WTC11 (cell line): ENCODE results near the gene MED15. TPM values are rescaled to one million over a fixed set of nuclear protein-coding genes. Genes with fewer than 3 reads are reported as not detected.

Source experiments
- GTF2I ChIP-seq: fragments of 250-450 bp; sonication (Bioruptor Pico); conservative IDR thresholded peaks from 2 replicates; pipeline ENCODE4 v1.4.0; 2021; ENCODE audit warnings: mild to moderate bottlenecking
- NR3C1 ChIP-seq: sonication (generic); formaldehyde crosslinking; conservative IDR thresholded peaks from 2 replicates; pipeline ENCODE4 v1.8.1; 2023; ENCODE audit warnings: low read depth, mild to moderate bottlenecking, missing genetic modification reagents
- RELA ChIP-seq: sonication (generic); formaldehyde crosslinking; IDR thresholded peaks from 2 replicates; pipeline ENCODE4 v1.8.1; 2022; ENCODE audit warnings: missing genetic modification reagents, mild to moderate bottlenecking, borderline replicate concordance
- TCF7 ChIP-seq: sonication (generic); formaldehyde crosslinking; IDR thresholded peaks from 2 replicates; pipeline ENCODE4 v1.8.0; 2022; ENCODE audit warnings: mild to moderate bottlenecking, low read depth, missing genetic modification reagents, moderate library complexity
- TEAD1 ChIP-seq: sonication (generic); formaldehyde crosslinking; IDR thresholded peaks from 2 replicates; pipeline ENCODE4 v1.8.0; 2022; ENCODE audit warnings: mild to moderate bottlenecking, missing genetic modification reagents
- total RNA-seq: library from RNA; stranded (reverse); gene quantifications from 3 replicates; pipeline ENCODE4 v1.2.3, GENCODE V29; 2021
- TF ChIP-seq, protein P1 (sequence below): sonication (generic); formaldehyde crosslinking; IDR thresholded peaks from 2 replicates; pipeline ENCODE4 v1.8.1; 2022; ENCODE audit warnings: missing genetic modification reagents, borderline replicate concordance
- TF ChIP-seq, protein P2 (sequence below): sonication (generic); formaldehyde crosslinking; IDR thresholded peaks from 2 replicates; pipeline ENCODE4 v1.8.0; 2022; ENCODE audit warnings: missing genetic modification reagents
- TF ChIP-seq, protein P3 (sequence below): fragments of 250-450 bp; sonication (Bioruptor Pico); IDR thresholded peaks from 2 replicates; pipeline ENCODE4 v1.9.0; 2021; ENCODE audit warnings: mild to moderate bottlenecking, borderline replicate concordance
- TF ChIP-seq, protein P4 (sequence below): fragments of 250-450 bp; sonication (Bioruptor Pico); IDR thresholded peaks from 2 replicates; pipeline ENCODE4 v1.8.0; 2021; ENCODE audit warnings: mild to moderate bottlenecking
- TF ChIP-seq, protein P5 (sequence below): sonication (generic); formaldehyde crosslinking; IDR thresholded peaks from 2 replicates; pipeline ENCODE4 v1.8.1; 2022; ENCODE audit warnings: mild to moderate bottlenecking, moderate library complexity, missing genetic modification reagents
- TF ChIP-seq, protein P6 (sequence below): sonication (generic); formaldehyde crosslinking; IDR thresholded peaks from 2 replicates; pipeline ENCODE4 v1.8.1; 2023; ENCODE audit warnings: mild to moderate bottlenecking, missing genetic modification reagents, moderate library complexity

MED15 gene
- total RNA-seq, 1 experiment from 2014 or later, result 67.7 TPM

DNA sequence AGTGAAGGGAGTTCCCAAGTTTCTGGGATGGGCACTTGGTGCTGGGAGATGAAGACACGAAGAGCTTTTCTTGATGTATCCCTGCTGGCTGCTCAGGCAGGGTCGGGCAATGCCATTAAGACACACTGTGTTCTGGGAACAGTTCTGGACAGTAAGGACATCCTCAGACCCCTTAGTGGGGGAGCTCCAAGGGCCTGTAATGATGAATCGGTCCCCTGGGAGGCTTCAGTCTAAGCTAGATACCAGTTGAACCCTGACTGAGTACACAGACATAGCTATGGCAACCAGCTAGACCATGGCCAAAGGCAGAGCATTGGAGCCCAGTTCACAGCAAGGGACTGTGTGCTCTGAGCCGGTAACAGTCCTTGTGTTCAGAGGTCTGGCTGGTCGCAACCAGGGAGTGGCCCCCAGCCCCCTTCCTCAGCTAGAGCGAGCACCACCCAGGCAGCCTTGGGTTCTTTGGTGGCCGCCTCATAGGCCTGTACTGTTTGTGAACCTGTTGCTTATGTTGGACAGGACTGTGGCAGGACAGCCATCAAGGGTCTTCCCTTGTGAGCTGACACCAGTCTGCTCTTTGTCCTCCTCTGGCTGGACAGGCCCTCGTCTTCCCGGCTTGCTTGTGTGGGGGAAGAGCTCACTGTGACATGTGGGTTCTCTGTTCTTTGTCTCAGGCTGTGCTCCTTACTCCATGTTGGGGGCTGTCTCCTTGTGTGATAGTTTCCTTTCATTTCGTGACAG lies 25.0 kb downstream of the MED15 start (continued):
- TF ChIP-seq, protein P1, sequence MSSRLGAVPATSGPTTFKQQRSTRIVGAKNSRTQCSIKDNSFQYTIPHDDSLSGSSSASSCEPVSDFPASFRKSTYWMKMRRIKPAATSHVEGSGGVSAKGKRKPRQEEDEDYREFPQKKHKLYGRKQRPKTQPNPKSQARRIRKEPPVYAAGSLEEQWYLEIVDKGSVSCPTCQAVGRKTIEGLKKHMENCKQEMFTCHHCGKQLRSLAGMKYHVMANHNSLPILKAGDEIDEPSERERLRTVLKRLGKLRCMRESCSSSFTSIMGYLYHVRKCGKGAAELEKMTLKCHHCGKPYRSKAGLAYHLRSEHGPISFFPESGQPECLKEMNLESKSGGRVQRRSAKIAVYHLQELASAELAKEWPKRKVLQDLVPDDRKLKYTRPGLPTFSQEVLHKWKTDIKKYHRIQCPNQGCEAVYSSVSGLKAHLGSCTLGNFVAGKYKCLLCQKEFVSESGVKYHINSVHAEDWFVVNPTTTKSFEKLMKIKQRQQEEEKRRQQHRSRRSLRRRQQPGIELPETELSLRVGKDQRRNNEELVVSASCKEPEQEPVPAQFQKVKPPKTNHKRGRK (CRISPR knock-in tag), result no peak
- TF ChIP-seq NR3C1 (no peak), RELA (no peak), GTF2I (CRISPR knock-in tag) (no peak), TCF7 (CRISPR knock-in tag) (no peak), TEAD1 (CRISPR knock-in tag) (no peak)
- TF ChIP-seq, protein P2, sequence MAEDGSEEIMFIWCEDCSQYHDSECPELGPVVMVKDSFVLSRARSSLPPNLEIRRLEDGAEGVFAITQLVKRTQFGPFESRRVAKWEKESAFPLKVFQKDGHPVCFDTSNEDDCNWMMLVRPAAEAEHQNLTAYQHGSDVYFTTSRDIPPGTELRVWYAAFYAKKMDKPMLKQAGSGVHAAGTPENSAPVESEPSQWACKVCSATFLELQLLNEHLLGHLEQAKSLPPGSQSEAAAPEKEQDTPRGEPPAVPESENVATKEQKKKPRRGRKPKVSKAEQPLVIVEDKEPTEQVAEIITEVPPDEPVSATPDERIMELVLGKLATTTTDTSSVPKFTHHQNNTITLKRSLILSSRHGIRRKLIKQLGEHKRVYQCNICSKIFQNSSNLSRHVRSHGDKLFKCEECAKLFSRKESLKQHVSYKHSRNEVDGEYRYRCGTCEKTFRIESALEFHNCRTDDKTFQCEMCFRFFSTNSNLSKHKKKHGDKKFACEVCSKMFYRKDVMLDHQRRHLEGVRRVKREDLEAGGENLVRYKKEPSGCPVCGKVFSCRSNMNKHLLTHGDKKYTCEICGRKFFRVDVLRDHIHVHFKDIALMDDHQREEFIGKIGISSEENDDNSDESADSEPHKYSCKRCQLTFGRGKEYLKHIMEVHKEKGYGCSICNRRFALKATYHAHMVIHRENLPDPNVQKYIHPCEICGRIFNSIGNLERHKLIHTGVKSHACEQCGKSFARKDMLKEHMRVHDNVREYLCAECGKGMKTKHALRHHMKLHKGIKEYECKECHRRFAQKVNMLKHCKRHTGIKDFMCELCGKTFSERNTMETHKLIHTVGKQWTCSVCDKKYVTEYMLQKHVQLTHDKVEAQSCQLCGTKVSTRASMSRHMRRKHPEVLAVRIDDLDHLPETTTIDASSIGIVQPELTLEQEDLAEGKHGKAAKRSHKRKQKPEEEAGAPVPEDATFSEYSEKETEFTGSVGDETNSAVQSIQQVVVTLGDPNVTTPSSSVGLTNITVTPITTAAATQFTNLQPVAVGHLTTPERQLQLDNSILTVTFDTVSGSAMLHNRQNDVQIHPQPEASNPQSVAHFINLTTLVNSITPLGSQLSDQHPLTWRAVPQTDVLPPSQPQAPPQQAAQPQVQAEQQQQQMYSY (CRISPR knock-in tag), result no peak
- TF ChIP-seq, protein P3, sequence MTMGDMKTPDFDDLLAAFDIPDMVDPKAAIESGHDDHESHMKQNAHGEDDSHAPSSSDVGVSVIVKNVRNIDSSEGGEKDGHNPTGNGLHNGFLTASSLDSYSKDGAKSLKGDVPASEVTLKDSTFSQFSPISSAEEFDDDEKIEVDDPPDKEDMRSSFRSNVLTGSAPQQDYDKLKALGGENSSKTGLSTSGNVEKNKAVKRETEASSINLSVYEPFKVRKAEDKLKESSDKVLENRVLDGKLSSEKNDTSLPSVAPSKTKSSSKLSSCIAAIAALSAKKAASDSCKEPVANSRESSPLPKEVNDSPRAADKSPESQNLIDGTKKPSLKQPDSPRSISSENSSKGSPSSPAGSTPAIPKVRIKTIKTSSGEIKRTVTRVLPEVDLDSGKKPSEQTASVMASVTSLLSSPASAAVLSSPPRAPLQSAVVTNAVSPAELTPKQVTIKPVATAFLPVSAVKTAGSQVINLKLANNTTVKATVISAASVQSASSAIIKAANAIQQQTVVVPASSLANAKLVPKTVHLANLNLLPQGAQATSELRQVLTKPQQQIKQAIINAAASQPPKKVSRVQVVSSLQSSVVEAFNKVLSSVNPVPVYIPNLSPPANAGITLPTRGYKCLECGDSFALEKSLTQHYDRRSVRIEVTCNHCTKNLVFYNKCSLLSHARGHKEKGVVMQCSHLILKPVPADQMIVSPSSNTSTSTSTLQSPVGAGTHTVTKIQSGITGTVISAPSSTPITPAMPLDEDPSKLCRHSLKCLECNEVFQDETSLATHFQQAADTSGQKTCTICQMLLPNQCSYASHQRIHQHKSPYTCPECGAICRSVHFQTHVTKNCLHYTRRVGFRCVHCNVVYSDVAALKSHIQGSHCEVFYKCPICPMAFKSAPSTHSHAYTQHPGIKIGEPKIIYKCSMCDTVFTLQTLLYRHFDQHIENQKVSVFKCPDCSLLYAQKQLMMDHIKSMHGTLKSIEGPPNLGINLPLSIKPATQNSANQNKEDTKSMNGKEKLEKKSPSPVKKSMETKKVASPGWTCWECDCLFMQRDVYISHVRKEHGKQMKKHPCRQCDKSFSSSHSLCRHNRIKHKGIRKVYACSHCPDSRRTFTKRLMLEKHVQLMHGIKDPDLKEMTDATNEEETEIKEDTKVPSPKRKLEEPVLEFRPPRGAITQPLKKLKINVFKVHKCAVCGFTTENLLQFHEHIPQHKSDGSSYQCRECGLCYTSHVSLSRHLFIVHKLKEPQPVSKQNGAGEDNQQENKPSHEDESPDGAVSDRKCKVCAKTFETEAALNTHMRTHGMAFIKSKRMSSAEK (CRISPR knock-in tag), result no peak
- TF ChIP-seq, protein P4, sequence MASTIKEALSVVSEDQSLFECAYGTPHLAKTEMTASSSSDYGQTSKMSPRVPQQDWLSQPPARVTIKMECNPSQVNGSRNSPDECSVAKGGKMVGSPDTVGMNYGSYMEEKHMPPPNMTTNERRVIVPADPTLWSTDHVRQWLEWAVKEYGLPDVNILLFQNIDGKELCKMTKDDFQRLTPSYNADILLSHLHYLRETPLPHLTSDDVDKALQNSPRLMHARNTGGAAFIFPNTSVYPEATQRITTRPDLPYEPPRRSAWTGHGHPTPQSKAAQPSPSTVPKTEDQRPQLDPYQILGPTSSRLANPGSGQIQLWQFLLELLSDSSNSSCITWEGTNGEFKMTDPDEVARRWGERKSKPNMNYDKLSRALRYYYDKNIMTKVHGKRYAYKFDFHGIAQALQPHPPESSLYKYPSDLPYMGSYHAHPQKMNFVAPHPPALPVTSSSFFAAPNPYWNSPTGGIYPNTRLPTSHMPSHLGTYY (CRISPR knock-in tag), result no peak
- TF ChIP-seq, protein P5, sequence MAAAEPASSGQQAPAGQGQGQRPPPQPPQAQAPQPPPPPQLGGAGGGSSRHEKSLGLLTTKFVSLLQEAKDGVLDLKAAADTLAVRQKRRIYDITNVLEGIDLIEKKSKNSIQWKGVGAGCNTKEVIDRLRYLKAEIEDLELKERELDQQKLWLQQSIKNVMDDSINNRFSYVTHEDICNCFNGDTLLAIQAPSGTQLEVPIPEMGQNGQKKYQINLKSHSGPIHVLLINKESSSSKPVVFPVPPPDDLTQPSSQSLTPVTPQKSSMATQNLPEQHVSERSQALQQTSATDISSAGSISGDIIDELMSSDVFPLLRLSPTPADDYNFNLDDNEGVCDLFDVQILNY (CRISPR knock-in tag), result no peak
- TF ChIP-seq, protein P6, sequence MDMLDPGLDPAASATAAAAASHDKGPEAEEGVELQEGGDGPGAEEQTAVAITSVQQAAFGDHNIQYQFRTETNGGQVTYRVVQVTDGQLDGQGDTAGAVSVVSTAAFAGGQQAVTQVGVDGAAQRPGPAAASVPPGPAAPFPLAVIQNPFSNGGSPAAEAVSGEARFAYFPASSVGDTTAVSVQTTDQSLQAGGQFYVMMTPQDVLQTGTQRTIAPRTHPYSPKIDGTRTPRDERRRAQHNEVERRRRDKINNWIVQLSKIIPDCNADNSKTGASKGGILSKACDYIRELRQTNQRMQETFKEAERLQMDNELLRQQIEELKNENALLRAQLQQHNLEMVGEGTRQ (CRISPR knock-in tag), result no peak
